ENCODE data around the gene SON. TPM values are rescaled to one million over a fixed set of nuclear protein-coding genes. Genes with fewer than 3 reads are reported as not detected.

The SON gene
- total and polyA plus RNA-seq, 2 of the 13 experiments (the other 11 are each of a cell fraction or from before 2014, with no cell fraction given) = 61.3 to 78.3 TPM

GRCh38 chr21:33541105-33541711 is 1.6 kb upstream of the SON start (continued):
- TF ChIP-seq TFDP1 (CRISPR knock-in tag; IDR thresholded peaks at IDR 0.05; ENCODE audit: borderline replicate concordance) (no peak), NR2F2 (IDR thresholded peaks at IDR 0.05; ENCODE audit: borderline replicate concordance, low read depth) (no peak), ZNF318 (CRISPR knock-in tag; IDR thresholded peaks at IDR 0.05) (no peak), CEBPG (CRISPR knock-in tag; IDR thresholded peaks at IDR 0.05) (peak; percentile 70), ARID3A (IDR thresholded peaks at IDR 0.05; ENCODE audit: low read depth, low read length) (no peak), PHF21A (CRISPR knock-in tag; IDR thresholded peaks at IDR 0.05) (no peak), DDIT3 (CRISPR knock-in tag; IDR thresholded peaks at IDR 0.05) (no peak), GABPA (IDR thresholded peaks at IDR 0.05; ENCODE audit: low read depth, low read length) (0 out of 2 replicates have a peak, but pooled peaks have one; percentile 19), GABPA (CRISPR knock-in tag; IDR thresholded peaks at IDR 0.05; ENCODE audit: low read depth) (peak; percentile 72), AHDC1 (CRISPR knock-in tag; IDR thresholded peaks at IDR 0.05; ENCODE audit: borderline replicate concordance) (no peak), ZNF225 (CRISPR knock-in tag; IDR thresholded peaks at IDR 0.05) (no peak), HOXA3 (CRISPR knock-in tag; IDR thresholded peaks at IDR 0.05) (peak; percentile 22; the same call in 1 of the 2 replicates), NFYB (CRISPR knock-in tag; IDR thresholded peaks at IDR 0.05) (no peak)

Measured in HepG2 (cell line).